ENCODE measurements around the gene SRM.

DNA sequence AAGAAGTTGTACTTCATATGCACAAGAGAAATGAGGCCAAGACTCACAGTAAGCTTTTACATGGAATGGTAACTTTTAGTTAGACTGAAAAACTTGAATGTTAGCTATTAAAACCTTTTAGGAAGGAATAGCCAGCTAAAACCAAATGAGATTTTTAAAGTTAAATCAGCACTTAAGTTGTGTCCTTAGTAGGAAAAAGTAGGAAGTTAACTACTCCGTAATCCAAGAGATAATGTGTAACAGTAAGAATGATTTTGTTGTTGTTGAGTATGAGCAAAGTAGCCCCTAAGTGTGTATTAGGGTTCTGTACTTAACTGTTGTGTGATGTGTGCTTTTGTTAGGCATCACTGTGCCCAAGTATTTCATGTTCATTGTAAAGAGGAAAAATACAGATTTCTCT, 34.2 kb downstream of the SRM start:
- TF ChIP-seq, protein P1, sequence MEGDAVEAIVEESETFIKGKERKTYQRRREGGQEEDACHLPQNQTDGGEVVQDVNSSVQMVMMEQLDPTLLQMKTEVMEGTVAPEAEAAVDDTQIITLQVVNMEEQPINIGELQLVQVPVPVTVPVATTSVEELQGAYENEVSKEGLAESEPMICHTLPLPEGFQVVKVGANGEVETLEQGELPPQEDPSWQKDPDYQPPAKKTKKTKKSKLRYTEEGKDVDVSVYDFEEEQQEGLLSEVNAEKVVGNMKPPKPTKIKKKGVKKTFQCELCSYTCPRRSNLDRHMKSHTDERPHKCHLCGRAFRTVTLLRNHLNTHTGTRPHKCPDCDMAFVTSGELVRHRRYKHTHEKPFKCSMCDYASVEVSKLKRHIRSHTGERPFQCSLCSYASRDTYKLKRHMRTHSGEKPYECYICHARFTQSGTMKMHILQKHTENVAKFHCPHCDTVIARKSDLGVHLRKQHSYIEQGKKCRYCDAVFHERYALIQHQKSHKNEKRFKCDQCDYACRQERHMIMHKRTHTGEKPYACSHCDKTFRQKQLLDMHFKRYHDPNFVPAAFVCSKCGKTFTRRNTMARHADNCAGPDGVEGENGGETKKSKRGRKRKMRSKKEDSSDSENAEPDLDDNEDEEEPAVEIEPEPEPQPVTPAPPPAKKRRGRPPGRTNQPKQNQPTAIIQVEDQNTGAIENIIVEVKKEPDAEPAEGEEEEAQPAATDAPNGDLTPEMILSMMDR (IDR thresholded peaks at IDR 0.05), result no peak
- TF ChIP-seq POLR2A (IDR thresholded peaks at IDR 0.05), result no peak
